H1 (cell line): Measurements from ENCODE around the gene PDIA3.

ENCODE experiments used
- ASH2L ChIP-seq: fragments of 200-600, 300-600 bp; sonication (generic); IDR thresholded peaks from one replicate; pipeline ENCODE4 v1.7.1; 2017; ENCODE audit warnings: low read length
- ATF3 ChIP-seq: IDR thresholded peaks from 2 replicates; pipeline ENCODE4 v1.6.1; 2011; ENCODE audit warnings: low read depth, mild to moderate bottlenecking, low read length; ENCODE audit not compliant: insufficient read depth
- CTCF ChIP-seq, 3 experiments: IDR thresholded peaks; 1 replicate in 2 of 3; 2 replicates in 1 of 3; pipeline versions ENCODE4 v1.5.1 to v1.6.1; 2011; ENCODE audit warnings: low read length in 3 of 3, mild to moderate bottlenecking in 3 of 3, inconsistent platforms in 2 of 3, low read depth in 1 of 3, moderate library complexity in 1 of 3; ENCODE audit not compliant: insufficient read depth in 1 of 3; ENCODE audit errors: control extremely low read depth in 1 of 3
- POLR2A ChIP-seq, 2 experiments: IDR thresholded peaks; 1 replicate in 1 of 2; 2 replicates in 1 of 2; pipeline ENCODE4 v1.6.1; 2011; ENCODE audit warnings: low read depth in 2 of 2, low read length in 2 of 2, mild to moderate bottlenecking in 2 of 2; ENCODE audit errors: control extremely low read depth in 1 of 2
- RFX5 ChIP-seq: IDR thresholded peaks from 2 replicates; pipeline ENCODE4 v1.6.1; 2011; ENCODE audit warnings: low read depth, low read length, improper control_type of control experiment, borderline replicate concordance
- TAF1 ChIP-seq: IDR thresholded peaks from 2 replicates; pipeline ENCODE4 v1.6.1; 2011; ENCODE audit warnings: mild to moderate bottlenecking, low read depth, low read length
- USF2 ChIP-seq: IDR thresholded peaks from 2 replicates; pipeline ENCODE4 v1.6.1; 2011; ENCODE audit warnings: low read length, improper control_type of control experiment

GRCh38 chr15:43735416-43735815, 10.8 kb upstream of the PDIA3 start:
- TF ChIP-seq CTCF (IDR thresholded peaks at IDR 0.05; ENCODE audit: control extremely low read depth in 1 of 3, insufficient read depth in 1 of 3, low read depth in 1 of 3, low read length in 3 of 3) = no peak
- no peak for TF ChIP-seq ATF3
- TF ChIP-seq ASH2L = no peak
- no peak for TF ChIP-seq RFX5
- TF ChIP-seq POLR2A (IDR thresholded peaks at IDR 0.05; ENCODE audit: control extremely low read depth in 1 of 2, low read depth in 2 of 2, low read length in 2 of 2) = no peak
- no peak for TF ChIP-seq USF2
- TF ChIP-seq TAF1 = no peak
